Right lobe of liver (tissue), 6 donors: ENCODE measurements around the gene PLPP4. TPM values are rescaled to one million over a fixed set of nuclear protein-coding genes. Genes with fewer than 3 reads are reported as not detected.

Experiments
- ATAC-seq, 4 donors: fragments of 200-7000 bp; cut with Tn5 transposase; one replicate each; pipeline ENCODE4 v1.9.1; 2020; ENCODE audit warnings: mild to moderate bottlenecking in 4 of 4, moderate library complexity in 4 of 4
- DNase-seq, 3 donors: peaks; one replicate each; pipeline ENCODE4 v3.0.0-alpha.2; 2020
- H3K27ac ChIP-seq, 3 donors: fragments of 200-600 bp; one replicate each; pipeline ENCODE4 v1.8.0; 2022
- H3K27me3 ChIP-seq, 2 donors: fragments of 200-600 bp; one replicate each; pipeline ENCODE4 v1.8.0; 2022
- H3K36me3 ChIP-seq, 4 donors: fragments of 200-600 bp; sonication (generic) in 1 of 4; one replicate each; pipeline versions ENCODE4 v1.5.1 to v1.8.0; 2017 to 2022; ENCODE audit warnings: control low read depth in 1 of 4
- H3K4me1 ChIP-seq, 4 donors: fragments of 200-600 bp; sonication (generic) in 1 of 4; one replicate each; pipeline versions ENCODE4 v1.5.1 to v1.8.0; 2017 to 2022; ENCODE audit warnings: control low read depth in 1 of 4
- H3K4me3 ChIP-seq, 3 donors: fragments of 200-600 bp; one replicate each; pipeline ENCODE4 v1.8.0; 2022
- H3K9me3 ChIP-seq, 4 donors: fragments of 200-600 bp; sonication (generic) in 1 of 4; one replicate each; pipeline versions ENCODE4 v1.5.1 to v1.8.0; 2017 to 2022; ENCODE audit warnings: control low read depth in 1 of 4
- CTCF ChIP-seq, 4 donors: fragments of 200-600 bp in 3 of 4; fragments of 450-650 bp in 1 of 4; IDR thresholded peaks; one replicate each; pipeline versions ENCODE4 v1.5.1 to v1.8.0; 2016 to 2022; ENCODE audit warnings: antibody characterized with exemption in 4 of 4, mild to moderate bottlenecking in 2 of 4
- POLR2A ChIP-seq: fragments of 450-650 bp; IDR thresholded peaks from one replicate; pipeline ENCODE4 v1.6.1; 2017; ENCODE audit warnings: antibody characterized with exemption, mild to moderate bottlenecking
- WGBS: methylation state at CpG from one replicate; pipeline ENCODE4 v1.1.6; 2018; ENCODE audit warnings: low coverage, low lambda C conversion rate; ENCODE audit not compliant: insufficient coverage; ENCODE audit errors: missing lambda C conversion rate; 5-methylcytosine and 5-hydroxymethylcytosine counted together
- intact Hi-C, 2 donors: fragments of 100-400 bp; cut with DNase I; formaldehyde crosslinking; loops; one replicate each; pipeline versions ENCODE4 v1.11.2 to v1.14.1; 2022
- long read RNA-seq: library from polyadenylated mRNA; unstranded; transcript quantifications from one replicate; pipeline ENCODE4 v2.0.0, GENCODE V29; 2019
- total RNA-seq, 6 experiments: library from RNA; depleted of rRNA in 2 of 6; stranded (reverse); fragments of >200 nt in 2 of 6; fragmentation: NEBNext Ultra II Directional in 3 of 6; extraction: Animal tissue kit (Norgen Biotek cat#: 25700) in 3 of 6; gene quantifications; one replicate each; pipeline versions ENCODE4 v1.1.0 to v1.2.4, GENCODE V29; 2016 to 2023
- donor health status: DM: no; HTN: yes; CAD: no.
- donor health status: DM: no; HTN: no; CAD: no.
- donor health status: DM: no; HTN: no; CAD: no.
- donor health status: DM: no; HTN: yes; CAD: no.
- donor health status: DM: no; HTN: yes; CAD: no.

Gene PLPP4
- total RNA-seq, result under 1 TPM in 5 of 6 experiments, not detected in 1; 0.35 to 0.81 (median 0.37) TPM
- long read RNA-seq, result 0 reads

- peaks cover 0 to 7% of the 10 kb centered on the region in 2 donors for H3K27me3 ChIP-seq
- intact Hi-C loops, result no loop called here
- 0% methylated on average over 3 of the region's 92 CpGs for WGBS
Measured at GRCh38 chr10:120456626-120457430, at the start of gene PLPP4. Gene PLPP4 (plus strand): TSS chr10:120457227. CDS start chr10:120457306, 79 bp downstream.

GRCh38 chr10:120409816-120410215 lies 47.2 kb upstream of the PLPP4 start:
- intact Hi-C loops, result no loop called here
- Histone ChIP-seq H3K27ac (no peak overlapping the region), H3K9me3 (no peaks in the 10 kb centered on the region), H3K4me3 (no peak overlapping the region), H3K4me1 (no peaks in the 10 kb centered on the region), H3K36me3 (no peaks in the 10 kb centered on the region), H3K27me3 (no peaks in the 10 kb centered on the region)
- DNase-seq (no peak), ATAC-seq (no peak)
- TF ChIP-seq CTCF (IDR thresholded peaks at IDR 0.05) (no peak), POLR2A (no peak)
- WGBS, result 61% methylated on average over 4 of the region's 4 CpGs

More at GRCh38 chr10:120456626-120457430, at the start of gene PLPP4:
- H3K27ac ChIP-seq, result no peak within 1 kb of the TSS
- no peaks in the 10 kb centered on the region for H3K9me3 ChIP-seq
- DNase-seq (peak in 1 of 3 donors; percentile 28), ATAC-seq (peak; percentile 43 to 68 (median 56))
- no peak for TF ChIP-seq POLR2A
- no peak for TF ChIP-seq CTCF (IDR thresholded peaks at IDR 0.05)
- H3K4me1 ChIP-seq, result peaks cover 0 to 12% (median 0%) of the 10 kb centered on the region in 4 donors
- H3K4me3 ChIP-seq, result peak within 1 kb of the TSS in 2 of 3 donors; percentile 29 to 51
- H3K36me3 ChIP-seq, result no peaks in the 10 kb centered on the region

GRCh38 chr10:120414946-120415345 lies 42.1 kb upstream of the PLPP4 start:
- Histone ChIP-seq H3K27me3 (no peaks in the 10 kb centered on the region), H3K27ac (no peak overlapping the region), H3K9me3 (no peaks in the 10 kb centered on the region), H3K36me3 (no peaks in the 10 kb centered on the region), H3K4me1 (no peaks in the 10 kb centered on the region), H3K4me3 (no peak overlapping the region)
- DNase-seq (no peak), ATAC-seq (no peak)
- intact Hi-C loops, result no loop called here
- TF ChIP-seq CTCF (IDR thresholded peaks at IDR 0.05) (no peak), POLR2A (no peak)
- WGBS, result 37% methylated on average over 3 of the region's 3 CpGs

- H3K27ac ChIP-seq, result no peak overlapping the region
- H3K4me1 ChIP-seq, result no peaks in the 10 kb centered on the region
- no peaks in the 10 kb centered on the region for H3K36me3 ChIP-seq
- WGBS, result 51% methylated on average over 5 of the region's 5 CpGs
- H3K4me3 ChIP-seq, result no peak overlapping the region
- intact Hi-C loops, result no loop called here
- no peak for TF ChIP-seq POLR2A
- no peak for TF ChIP-seq CTCF (IDR thresholded peaks at IDR 0.05)
- ATAC-seq (no peak), DNase-seq (no peak)
- H3K27me3 ChIP-seq, result no peaks in the 10 kb centered on the region
- no peaks in the 10 kb centered on the region for H3K9me3 ChIP-seq
Measured at GRCh38 chr10:120415709-120416330, 41.2 kb upstream of the PLPP4 start.
